Bronchial epithelial cell (primary cell): ENCODE measurements around the gene SPTBN5. TPM values are rescaled to one million over a fixed set of nuclear protein-coding genes. Genes with fewer than 3 reads are reported as not detected.

Experiments used
- DNase-seq: peaks from one replicate; pipeline ENCODE4 v3.0.0-alpha.2; 2010; ENCODE audit warnings: low read depth
- FAIRE-seq: peaks from 2 replicates; lab custom pipeline; 2011; peaks lifted over from hg19 to GRCh38; lab: Jason Lieb, UNC
- H3K27me3 ChIP-seq: 2 replicates; pipeline ENCODE4 v1.5.1; 2011; ENCODE audit warnings: low read length; ENCODE audit not compliant: control insufficient read depth, insufficient read depth
- H3K36me3 ChIP-seq: 2 replicates; pipeline ENCODE4 v1.5.1; 2011; ENCODE audit warnings: low read length; ENCODE audit not compliant: control insufficient read depth, insufficient read depth
- H3K4me3 ChIP-seq: 2 replicates; pipeline ENCODE4 v1.5.1; 2011; ENCODE audit warnings: mild to moderate bottlenecking, low read depth, low read length, control low read depth
- CTCF ChIP-seq: IDR thresholded peaks from 2 replicates; pipeline ENCODE4 v1.5.1; 2011; ENCODE audit warnings: mild to moderate bottlenecking, moderate library complexity, low read length, control low read depth, inconsistent platforms; ENCODE audit not compliant: insufficient read depth, severe bottlenecking
- total RNA-seq: library from RNA; depleted of rRNA; stranded (reverse); fragments of >200 nt; gene quantifications from 2 replicates; pipeline ENCODE4 v1.2.1, GENCODE V29; 2014

Gene SPTBN5
- total RNA-seq, 1 donor from 2014 or later: 0.53 TPM

- Histone ChIP-seq H3K36me3 (no peaks in the 10 kb centered on the region), H3K27me3 (no peaks in the 10 kb centered on the region), H3K4me3 (no peak overlapping the region)
- DNase-seq (no peak), FAIRE-seq (no peak)
- TF ChIP-seq CTCF: no peak
Observed at GRCh38 chr15:41855261-41855961, 38.4 kb downstream of the SPTBN5 start.

- no peak for DNase-seq
- H3K4me3 ChIP-seq: no peak overlapping the region
- no peak for TF ChIP-seq CTCF
- H3K36me3 ChIP-seq: no peaks in the 10 kb centered on the region
- no peaks in the 10 kb centered on the region for H3K27me3 ChIP-seq
- FAIRE-seq: no peak
Observed at GRCh38 chr15:41854443-41854842, 39.4 kb downstream of the SPTBN5 start.

- FAIRE-seq (no peak), DNase-seq (no peak)
- TF ChIP-seq CTCF: no peak
- no peak overlapping the region for H3K4me3 ChIP-seq
- no peaks in the 10 kb centered on the region for H3K36me3 ChIP-seq
- no peaks in the 10 kb centered on the region for H3K27me3 ChIP-seq
Observed at GRCh38 chr15:41853831-41854230, 40.0 kb downstream of the SPTBN5 start.

- DNase-seq: no peak
- Histone ChIP-seq H3K27me3 (no peaks in the 10 kb centered on the region), H3K36me3 (peaks cover 4% of the 10 kb centered on the region), H3K4me3 (no peak overlapping the region)
- no peak for FAIRE-seq
- TF ChIP-seq CTCF: no peak
Observed at GRCh38 chr15:41852736-41853590, 40.9 kb downstream of the SPTBN5 start.

GRCh38 chr15:41851755-41852370 is 42.0 kb downstream of the SPTBN5 start:
- no peak for FAIRE-seq
- Histone ChIP-seq H3K27me3 (no peaks in the 10 kb centered on the region), H3K36me3 (peaks cover 11% of the 10 kb centered on the region), H3K4me3 (no peak overlapping the region)
- no peak for TF ChIP-seq CTCF
- DNase-seq: no peak
